OCI-M2 (cell line): ENCODE data around the gene DIDO1.
"Not testable (repeated sequence)": the region's sequence is repeated elsewhere in the genome, so short reads cannot be mapped to it uniquely, and the experiment has no call there.

Experiments used
- DNase-seq: peaks from one replicate; lab custom pipeline; 2025; ENCODE audit not compliant: unreplicated experiment; lab: John Stamatoyannopoulos, UW

DIDO1 gene

GRCh38 chr20:62858058-62858830 lies 68.1 kb downstream of the DIDO1 start:
- DNase-seq = no peak

GRCh38 chr20:62856931-62857619 lies 69.2 kb downstream of the DIDO1 start:
- no peak for DNase-seq

GRCh38 chr20:62855120-62855519 lies 71.2 kb downstream of the DIDO1 start:
- DNase-seq = no peak

GRCh38 chr20:62854121-62854520 lies 72.2 kb downstream of the DIDO1 start:
- DNase-seq = no peak

GRCh38 chr20:62853304-62853703 lies 73.0 kb downstream of the DIDO1 start:
- DNase-seq = not testable (repeated sequence)

- no peak for DNase-seq
Measured at GRCh38 chr20:62852841-62853240, 73.5 kb downstream of the DIDO1 start.

GRCh38 chr20:62852196-62852595 lies 74.1 kb downstream of the DIDO1 start:
- no peak for DNase-seq

GRCh38 chr20:62850333-62850974 lies 75.9 kb downstream of the DIDO1 start:
- no peak for DNase-seq

GRCh38 chr20:62849431-62849830 lies 76.9 kb downstream of the DIDO1 start:
- DNase-seq = no peak

GRCh38 chr20:62848917-62849316 lies 77.4 kb downstream of the DIDO1 start:
- not testable (repeated sequence) for DNase-seq

GRCh38 chr20:62846166-62846890 lies 80.0 kb downstream of the DIDO1 start:
- no peak for DNase-seq

GRCh38 chr20:62845416-62846160 lies 80.7 kb downstream of the DIDO1 start:
- no peak for DNase-seq

GRCh38 chr20:62844182-62844581 lies 82.1 kb downstream of the DIDO1 start:
- no peak for DNase-seq

GRCh38 chr20:62843656-62844055 lies 82.6 kb downstream of the DIDO1 start:
- no peak for DNase-seq

- DNase-seq = no peak
Measured at GRCh38 chr20:62841705-62842212, 84.5 kb downstream of the DIDO1 start.

- no peak for DNase-seq
Measured at GRCh38 chr20:62840244-62841197, 85.8 kb downstream of the DIDO1 start.

GRCh38 chr20:62839816-62840215 lies 86.5 kb downstream of the DIDO1 start:
- DNase-seq = no peak

GRCh38 chr20:62839261-62839660 lies 87.0 kb downstream of the DIDO1 start:
- no peak for DNase-seq

- DNase-seq = no peak
Measured at GRCh38 chr20:62838128-62838891, 88.0 kb downstream of the DIDO1 start.
